Lung (tissue), 12 donors: ENCODE data around the gene POLR2C. TPM values are rescaled to one million over a fixed set of nuclear protein-coding genes. Genes with fewer than 3 reads are reported as not detected.
A peak's percentile ranks its signal among the peaks of the same experiment; 100 is the strongest.

Experiments used
- ATAC-seq: fragments of 200-7000 bp; cut with Tn5 transposase; one replicate; pipeline ENCODE4 v1.9.1; 2020; ENCODE audit warnings: moderate number of reproducible peaks; ENCODE audit not compliant: insufficient read depth, low FRiP score
- DNase-seq, 3 donors: peaks; one replicate each; pipeline ENCODE4 v3.0.0-alpha.2; 2013 to 2017
- H3K27ac ChIP-seq, 2 donors: one replicate each; pipeline ENCODE4 v1.5.1; 2013; ENCODE audit warnings: mild to moderate bottlenecking in 2 of 2, moderate library complexity in 2 of 2, control low read depth in 1 of 2, inconsistent platforms in 1 of 2, low read depth in 1 of 2, low read length in 1 of 2
- H3K27me3 ChIP-seq, 3 donors: one replicate each; pipeline ENCODE4 v1.5.1; 2013; ENCODE audit warnings: low read length in 2 of 3; ENCODE audit not compliant: control insufficient read depth in 3 of 3, insufficient read depth in 3 of 3
- H3K36me3 ChIP-seq, 4 donors: one replicate each; pipeline ENCODE4 v1.5.1; 2013; ENCODE audit warnings: low read length in 4 of 4, mild to moderate bottlenecking in 1 of 4, moderate library complexity in 1 of 4; ENCODE audit not compliant: control insufficient read depth in 4 of 4, insufficient read depth in 4 of 4
- H3K4me1 ChIP-seq, 5 donors: one replicate each; pipeline ENCODE4 v1.5.1; 2013; ENCODE audit warnings: low read length in 5 of 5, mild to moderate bottlenecking in 2 of 5, moderate library complexity in 1 of 5; ENCODE audit not compliant: control insufficient read depth in 5 of 5, insufficient read depth in 5 of 5
- H3K4me3 ChIP-seq: one replicate; pipeline ENCODE4 v1.5.1; 2013; ENCODE audit warnings: mild to moderate bottlenecking, control low read depth, moderate library complexity
- H3K9ac ChIP-seq, 2 donors: one replicate each; pipeline ENCODE4 v1.5.1; 2013; ENCODE audit warnings: low read length in 2 of 2, control low read depth in 1 of 2; ENCODE audit not compliant: insufficient read depth in 1 of 2
- H3K9me3 ChIP-seq, 4 donors: one replicate each; pipeline ENCODE4 v1.5.1; 2013; ENCODE audit warnings: low read length in 3 of 4, mild to moderate bottlenecking in 1 of 4, moderate library complexity in 1 of 4; ENCODE audit not compliant: control insufficient read depth in 4 of 4, insufficient read depth in 3 of 4
- CTCF ChIP-seq: IDR thresholded peaks from 2 replicates; pipeline ENCODE4 v1.5.1; 2012; ENCODE audit warnings: mild to moderate bottlenecking; ENCODE audit errors: control extremely low read depth, extremely low read depth
- WGBS, 2 donors: extraction: QIAGEN DNeasy Blood & Tissue Kit; methylation state at CpG; one replicate each; pipeline ENCODE4 v1.1.7; 2013; 5-methylcytosine and 5-hydroxymethylcytosine counted together
- polyA plus RNA-seq, 2 donors: library from polyadenylated mRNA; stranded (reverse); fragments of 200-250 nt; gene quantifications; one replicate each; pipeline ENCODE4 v1.2.1, GENCODE V29; 2013
- total RNA-seq, 2 donors: library from RNA; depleted of rRNA in 1 of 2; stranded (reverse); fragments of >200 nt in 1 of 2; gene quantifications; one replicate each; pipeline ENCODE4 v1.2.1, GENCODE V29; 2014 to 2021
- donor health status: control.
- donor health status: control.
- donor health status: Bipolar disorder and iron deficiency.
- donor health status: healthy.
- donor health status: DM: yes; HTN: yes; CAD: no.

Gene POLR2C
- total and polyA plus RNA-seq, 4 donors = 65.8 to 124 (median 82.5) TPM

- H3K4me3 ChIP-seq = peak overlapping the region; percentile 88
- H3K27me3 ChIP-seq = no peaks in the 10 kb centered on the region
- no peak for ATAC-seq
- peak overlapping the region in 1 of 2 donors; percentile 38 for H3K9ac ChIP-seq
- peaks cover 0 to 22% (median 5%) of the 10 kb centered on the region in 5 donors for H3K4me1 ChIP-seq
- peak overlapping the region in 1 of 2 donors; percentile 76 for H3K27ac ChIP-seq
- H3K9me3 ChIP-seq = no peaks in the 10 kb centered on the region
- 62 to 76% methylated on average over 14 of the region's 14 CpGs for WGBS, 2 donors
- TF ChIP-seq CTCF = no peak
- no peak for DNase-seq
- no peaks in the 10 kb centered on the region for H3K36me3 ChIP-seq
Observed at GRCh38 chr16:57485091-57485915, 22.8 kb downstream of the POLR2C start.

- WGBS, 2 donors = 1 to 2% methylated on average over 30 to 72 of the region's 73 CpGs
- H3K27ac ChIP-seq = peak within 1 kb of the TSS in 1 of 2 donors; percentile 76
- H3K27me3 ChIP-seq = no peaks in the 10 kb centered on the region
- DNase-seq (peak; percentile 71 to 84 (median 82)), ATAC-seq (peak; percentile 90)
- H3K9ac ChIP-seq = peak within 1 kb of the TSS in 1 of 2 donors; percentile 38
- no peaks in the 10 kb centered on the region for H3K36me3 ChIP-seq
- no peaks in the 10 kb centered on the region for H3K9me3 ChIP-seq
- H3K4me3 ChIP-seq = peak within 1 kb of the TSS; percentile 88
- no peak for TF ChIP-seq CTCF
- peaks cover 0 to 16% (median 5%) of the 10 kb centered on the region in 5 donors for H3K4me1 ChIP-seq
Observed at GRCh38 chr16:57485916-57486857, 23.7 kb downstream of the POLR2C start, which contains the start of gene DOK4. Gene DOK4 (minus strand): TSS chr16:57486493. CDS start chr16:57479507, 6,986 bp downstream.

GRCh38 chr16:57486858-57487834, 24.7 kb downstream of the POLR2C start:
- ATAC-seq (no peak), DNase-seq (no peak)
- Histone ChIP-seq H3K4me1 (peaks cover 0 to 16% (median 5%) of the 10 kb centered on the region in 5 donors), H3K4me3 (no peak overlapping the region), H3K9me3 (no peaks in the 10 kb centered on the region), H3K27ac (peak overlapping the region in 1 of 2 donors; percentile 70), H3K9ac (no peak overlapping the region), H3K27me3 (no peaks in the 10 kb centered on the region), H3K36me3 (no peaks in the 10 kb centered on the region)
- WGBS, 2 donors = 90 to 95% methylated on average over 8 of the region's 8 CpGs
- no peak for TF ChIP-seq CTCF
